ENCODE data around the gene NLRC5. TPM values are rescaled to one million over a fixed set of nuclear protein-coding genes. Genes with fewer than 3 reads are reported as not detected.
"Not testable (repeated sequence)": the region's sequence is repeated elsewhere in the genome, so short reads cannot be mapped to it uniquely, and the experiment has no call there.

Gene NLRC5
- total RNA-seq, 1 experiment from 2014 or later: 29.4 TPM

DNA sequence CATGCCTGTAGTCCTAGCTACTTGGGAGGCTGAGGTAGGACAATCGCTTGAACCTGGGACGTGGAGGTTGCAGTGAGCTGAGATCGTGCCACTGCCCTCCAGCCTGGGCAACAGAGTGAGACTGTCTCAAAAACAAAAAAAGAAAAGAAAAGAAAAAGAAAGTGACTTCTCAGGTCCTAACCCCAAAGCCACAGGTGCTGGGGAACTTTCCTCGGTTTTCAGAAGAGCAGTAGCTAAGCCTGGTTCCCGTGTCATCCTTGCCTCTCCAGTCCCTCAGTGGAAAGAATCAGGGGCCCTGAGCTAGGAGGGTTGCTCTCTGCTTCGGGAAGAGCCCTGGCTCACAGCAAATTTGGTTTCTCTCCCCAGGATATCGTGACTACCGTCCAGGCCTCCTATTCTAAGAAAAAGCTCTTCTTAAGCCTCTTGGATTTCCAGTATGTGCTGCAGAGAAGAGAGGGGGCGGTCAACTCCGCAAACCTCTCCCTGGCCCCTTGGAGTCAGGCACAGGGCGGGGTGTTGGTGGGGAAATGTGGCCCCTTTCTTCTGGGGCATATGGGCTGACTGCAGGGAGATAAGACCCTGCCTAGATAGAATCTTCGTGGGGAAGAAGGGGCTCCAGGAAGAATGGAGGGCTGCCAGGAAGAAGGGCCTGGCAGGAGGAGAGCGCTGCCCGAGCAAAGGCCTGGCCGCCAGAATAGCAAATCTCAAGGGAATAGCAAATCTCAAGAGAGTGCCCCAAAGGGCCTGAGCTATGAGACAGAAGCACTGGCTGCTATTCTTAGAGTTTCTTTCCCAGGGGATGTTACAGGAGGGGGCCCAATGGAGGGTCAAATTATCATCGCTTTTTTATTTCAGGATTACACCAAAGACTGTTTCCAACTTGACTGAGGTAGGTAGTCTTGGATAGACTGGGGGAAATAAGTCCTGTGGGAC is 8.3 kb upstream of the NLRC5 start:
- Histone ChIP-seq H3K27ac (no peak overlapping the region), H3K4me1 (replicated peaks) (peaks cover 11% of the 10 kb centered on the region), H3K9me3 (replicated peaks) (no peaks in the 10 kb centered on the region), H3K36me3 (no peaks in the 10 kb centered on the region), H3K27me3 (replicated peaks) (no peaks in the 10 kb centered on the region), H3K4me3 (no peak overlapping the region)
- DNase-seq (ENCODE audit: low read depth in 1 of 2, low spot score in 2 of 2): no peak

GRCh38 chr16:56981729-56982271 is 7.6 kb upstream of the NLRC5 start:
- H3K4me1 ChIP-seq (replicated peaks): peaks cover 11% of the 10 kb centered on the region
- H3K27me3 ChIP-seq (replicated peaks): no peaks in the 10 kb centered on the region
- no peak for DNase-seq (ENCODE audit: low read depth in 1 of 2, low spot score in 2 of 2)
- no peaks in the 10 kb centered on the region for H3K9me3 ChIP-seq (replicated peaks)
- no peak overlapping the region for H3K4me3 ChIP-seq
- no peak overlapping the region for H3K27ac ChIP-seq
- no peaks in the 10 kb centered on the region for H3K36me3 ChIP-seq

GRCh38 chr16:56982695-56983094 is 6.7 kb upstream of the NLRC5 start:
- Histone ChIP-seq H3K4me3 (no peak overlapping the region), H3K36me3 (no peaks in the 10 kb centered on the region), H3K9me3 (replicated peaks) (no peaks in the 10 kb centered on the region), H3K27ac (no peak overlapping the region), H3K27me3 (replicated peaks) (no peaks in the 10 kb centered on the region), H3K4me1 (replicated peaks) (peaks cover 11% of the 10 kb centered on the region)
- no peak for DNase-seq (ENCODE audit: low read depth in 1 of 2, low spot score in 2 of 2)

DNA sequence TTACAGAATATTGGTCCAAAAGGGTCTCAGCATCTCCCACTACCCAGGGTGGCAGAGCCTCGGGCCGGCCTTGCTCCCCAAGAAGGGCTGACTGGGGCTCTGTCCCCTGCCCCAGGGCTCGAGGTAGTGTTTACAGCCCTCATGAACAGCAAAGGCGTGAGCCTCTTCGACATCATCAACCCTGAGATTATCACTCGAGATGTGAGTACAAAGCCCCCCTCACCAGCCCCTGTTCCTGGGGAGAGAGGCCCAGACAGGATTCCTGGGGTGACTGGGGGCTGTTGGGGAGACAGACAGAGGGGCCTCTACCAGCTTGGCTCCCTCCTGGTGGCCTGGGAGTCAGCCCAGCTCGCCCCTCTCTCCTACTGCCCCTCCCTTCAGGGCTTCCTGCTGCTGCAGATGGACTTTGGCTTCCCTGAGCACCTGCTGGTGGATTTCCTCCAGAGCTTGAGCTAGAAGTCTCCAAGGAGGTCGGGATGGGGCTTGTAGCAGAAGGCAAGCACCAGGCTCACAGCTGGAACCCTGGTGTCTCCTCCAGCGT is 6.1 kb upstream of the NLRC5 start:
- DNase-seq (ENCODE audit: low read depth in 1 of 2, low spot score in 2 of 2): no peak
- H3K36me3 ChIP-seq: no peaks in the 10 kb centered on the region

GRCh38 chr16:56984639-56985038 is 4.7 kb upstream of the NLRC5 start:
- peaks cover 21% of the 10 kb centered on the region for H3K4me1 ChIP-seq (replicated peaks)
- 0 out of 2 replicates have a peak, but pooled peaks cover 3% of the 10 kb centered on the region for H3K36me3 ChIP-seq
- H3K27me3 ChIP-seq (replicated peaks): no peaks in the 10 kb centered on the region
- no peak for DNase-seq (ENCODE audit: low read depth in 1 of 2, low spot score in 2 of 2)
- no peak overlapping the region for H3K4me3 ChIP-seq
- no peaks in the 10 kb centered on the region for H3K9me3 ChIP-seq (replicated peaks)
- no peak overlapping the region for H3K27ac ChIP-seq

More for the DNA sequence above, 6.1 kb upstream of the NLRC5 start:
- peaks cover 11% of the 10 kb centered on the region for H3K4me1 ChIP-seq (replicated peaks)
- no peaks in the 10 kb centered on the region for H3K9me3 ChIP-seq (replicated peaks)
- no peak overlapping the region for H3K27ac ChIP-seq
- no peaks in the 10 kb centered on the region for H3K27me3 ChIP-seq (replicated peaks)
- H3K4me3 ChIP-seq: no peak overlapping the region

DNA sequence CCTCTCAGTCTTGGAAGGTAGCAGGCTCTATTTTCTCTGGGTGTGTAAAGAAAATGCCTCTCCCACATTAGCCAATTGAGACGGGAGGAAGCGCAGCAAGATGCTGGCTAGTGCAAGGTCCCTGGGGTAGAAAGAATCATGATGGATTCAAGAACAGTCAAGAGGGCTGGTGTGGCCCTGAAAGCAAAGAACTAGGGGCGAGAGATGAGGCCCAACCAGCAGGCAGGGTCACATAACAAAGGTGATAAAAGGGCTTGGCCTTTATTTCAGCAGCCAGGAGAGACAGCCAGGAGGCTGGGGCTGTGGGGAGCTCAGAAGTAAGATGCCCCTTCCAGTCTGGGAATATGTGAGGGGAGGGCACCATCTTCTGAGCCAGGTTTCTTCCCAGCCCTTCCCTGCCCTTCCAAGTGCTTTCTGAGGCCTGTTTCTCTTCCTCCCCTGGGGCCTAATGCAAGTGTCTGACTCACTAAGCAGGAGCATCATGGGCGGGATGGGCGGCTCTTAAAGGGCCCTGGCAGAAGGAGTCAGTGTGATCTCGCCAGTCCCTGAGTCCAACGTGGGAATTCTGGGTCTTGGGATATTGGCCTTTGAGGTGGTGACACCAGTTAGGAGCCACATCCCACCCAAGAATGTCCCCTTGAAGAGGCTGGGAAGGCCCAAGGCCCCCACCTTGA is 3.9 kb upstream of the NLRC5 start:
- peak; percentile 73 to 86 for DNase-seq (ENCODE audit: low read depth in 1 of 2, low spot score in 2 of 2)
- Histone ChIP-seq H3K4me3 (no peak overlapping the region), H3K36me3 (0 out of 2 replicates have a peak, but pooled peaks cover 4% of the 10 kb centered on the region), H3K9me3 (replicated peaks) (no peaks in the 10 kb centered on the region), H3K27me3 (replicated peaks) (no peaks in the 10 kb centered on the region), H3K4me1 (replicated peaks) (peaks cover 23% of the 10 kb centered on the region), H3K27ac (peak overlapping the region; percentile 16)

DNA sequence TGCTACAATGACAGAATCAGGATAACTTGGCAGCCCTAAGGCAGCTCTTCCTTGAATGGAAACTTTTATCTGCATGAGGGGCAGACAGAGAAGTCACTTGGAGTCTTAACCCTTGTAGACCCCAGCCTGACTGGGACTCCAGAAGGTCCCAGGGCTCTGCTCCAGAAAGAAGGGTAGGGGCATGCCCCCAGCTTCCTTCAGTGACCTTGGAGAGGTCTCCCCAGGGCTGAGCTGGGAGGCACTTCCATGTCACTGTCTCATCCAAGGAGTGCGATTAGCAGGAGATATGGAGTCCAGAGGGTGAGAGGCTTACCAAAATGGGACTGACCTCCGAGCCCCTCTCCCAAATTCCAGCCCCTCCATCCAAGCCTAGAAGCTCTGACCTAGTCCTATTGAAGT is 3.4 kb upstream of the NLRC5 start:
- DNase-seq (ENCODE audit: low read depth in 1 of 2, low spot score in 2 of 2): no peak
- peaks cover 28% of the 10 kb centered on the region for H3K4me1 ChIP-seq (replicated peaks)
- H3K4me3 ChIP-seq: no peak overlapping the region
- 0 out of 2 replicates have a peak, but pooled peaks cover 8% of the 10 kb centered on the region for H3K36me3 ChIP-seq
- H3K27ac ChIP-seq: peak overlapping the region; percentile 16; the same call in 1 of the 2 replicates
- no peaks in the 10 kb centered on the region for H3K27me3 ChIP-seq (replicated peaks)
- no peaks in the 10 kb centered on the region for H3K9me3 ChIP-seq (replicated peaks)

DNA sequence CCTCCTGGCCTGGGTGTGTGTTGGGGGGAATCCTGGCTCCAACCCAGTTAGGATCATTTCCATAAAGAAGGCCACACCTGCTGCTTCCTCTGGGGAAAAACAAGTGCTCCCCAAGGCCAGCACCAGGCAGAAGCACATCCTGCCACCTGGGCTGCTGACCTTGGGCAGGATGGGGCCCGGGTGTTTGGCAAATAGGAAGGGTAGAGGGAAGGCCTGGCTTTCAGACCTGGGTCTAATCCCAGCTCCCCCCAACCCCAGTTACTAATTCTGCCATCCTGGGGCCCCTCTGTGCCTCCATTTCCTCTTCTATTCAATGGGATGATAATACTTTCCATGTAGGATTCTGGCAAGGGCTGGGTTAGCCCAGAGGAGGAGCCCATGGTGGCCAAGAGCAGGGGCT is 3.0 kb upstream of the NLRC5 start:
- H3K4me1 ChIP-seq (replicated peaks): peaks cover 32% of the 10 kb centered on the region
- no peaks in the 10 kb centered on the region for H3K27me3 ChIP-seq (replicated peaks)
- 0 out of 2 replicates have a peak, but pooled peaks cover 12% of the 10 kb centered on the region for H3K36me3 ChIP-seq
- no peaks in the 10 kb centered on the region for H3K9me3 ChIP-seq (replicated peaks)
- H3K27ac ChIP-seq: no peak overlapping the region
- DNase-seq (ENCODE audit: low read depth in 1 of 2, low spot score in 2 of 2): no peak
- no peak overlapping the region for H3K4me3 ChIP-seq

DNA sequence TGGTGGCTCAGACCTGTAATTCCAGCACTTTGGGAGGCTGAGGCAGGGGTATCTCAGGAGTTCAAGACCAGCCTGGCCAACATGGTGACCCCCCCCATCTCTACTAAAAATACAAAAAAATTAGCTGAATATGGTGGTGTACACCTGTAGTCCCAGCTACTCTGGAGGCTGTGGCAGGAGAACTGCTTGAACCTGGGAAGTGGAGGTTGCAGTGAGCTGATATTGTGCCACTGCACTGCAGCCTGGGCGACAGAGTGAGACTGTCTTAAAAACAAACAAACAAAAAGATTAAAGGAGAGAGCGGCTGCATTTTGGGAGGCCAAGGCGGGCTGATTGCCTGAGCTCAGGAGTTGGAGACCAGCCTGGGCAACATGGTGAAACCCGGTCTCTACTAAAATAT is 2.4 kb upstream of the NLRC5 start:
- H3K27ac ChIP-seq; DNase-seq (ENCODE audit: low read depth in 1 of 2, low spot score in 2 of 2); H3K27me3 ChIP-seq (replicated peaks); H3K4me3 ChIP-seq; H3K9me3 ChIP-seq (replicated peaks): not testable (repeated sequence)
- peaks cover 14% of the 10 kb centered on the region for H3K36me3 ChIP-seq
- peaks cover 38% of the 10 kb centered on the region for H3K4me1 ChIP-seq (replicated peaks)

DNA sequence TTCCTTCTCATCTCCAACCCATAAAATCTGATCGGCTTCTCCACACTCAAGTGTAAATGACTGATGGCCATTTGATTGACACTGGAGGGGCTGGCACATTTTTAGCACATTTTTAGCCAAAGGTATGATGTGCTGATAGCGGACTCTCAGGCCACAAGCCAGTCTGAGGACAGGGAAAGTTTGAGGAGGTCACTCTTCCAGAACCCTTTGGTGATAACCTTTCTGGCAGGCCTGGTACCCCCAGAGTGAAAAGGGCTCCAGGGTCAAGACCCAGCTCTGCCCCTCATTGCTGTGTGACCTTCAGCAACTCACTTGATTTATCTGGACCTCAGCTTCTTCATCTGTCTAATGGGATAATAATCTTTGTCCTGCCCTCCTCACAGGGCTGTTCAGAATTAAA is 1.7 kb upstream of the NLRC5 start:
- Histone ChIP-seq H3K9me3 (replicated peaks) (no peaks in the 10 kb centered on the region), H3K4me3 (no peak overlapping the region), H3K36me3 (peaks cover 19% of the 10 kb centered on the region), H3K27ac (no peak overlapping the region), H3K27me3 (replicated peaks) (no peaks in the 10 kb centered on the region), H3K4me1 (replicated peaks) (peaks cover 41% of the 10 kb centered on the region)
- DNase-seq (ENCODE audit: low read depth in 1 of 2, low spot score in 2 of 2): no peak

- H3K4me1 ChIP-seq (replicated peaks): peaks cover 41% of the 10 kb centered on the region
- no peak for DNase-seq (ENCODE audit: low read depth in 1 of 2, low spot score in 2 of 2)
- H3K27ac ChIP-seq: no peak overlapping the region
- H3K9me3 ChIP-seq (replicated peaks): no peaks in the 10 kb centered on the region
- peak overlapping the region; percentile 67 for H3K4me3 ChIP-seq
- peaks cover 26% of the 10 kb centered on the region for H3K36me3 ChIP-seq
- no peaks in the 10 kb centered on the region for H3K27me3 ChIP-seq (replicated peaks)
Observed at GRCh38 chr16:56988161-56988947, 1.0 kb upstream of the NLRC5 start.

DNA sequence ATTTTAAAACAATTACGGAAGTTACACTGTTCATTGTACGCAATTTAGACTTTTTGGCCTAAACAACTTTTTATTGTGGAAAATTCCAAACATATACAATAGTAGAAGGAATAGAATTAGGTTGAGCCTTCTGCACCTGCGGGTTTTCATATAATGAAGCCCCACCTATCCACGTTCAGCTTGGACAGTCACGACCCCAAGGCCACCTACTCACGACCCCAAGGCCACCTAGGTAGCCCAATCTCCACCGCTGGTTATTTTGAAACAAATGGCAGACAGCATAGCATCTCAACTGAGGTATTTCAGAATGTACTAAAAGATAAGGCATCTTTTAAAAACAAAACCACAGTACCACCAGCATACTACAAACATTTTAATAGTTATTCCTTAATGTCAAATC is 631 bp downstream of the NLRC5 start:
- peak in 1 of 2 experiments; percentile 16 for DNase-seq (ENCODE audit: low read depth in 1 of 2, low spot score in 2 of 2)
- H3K4me3 ChIP-seq: peak overlapping the region; percentile 67
- H3K27me3 ChIP-seq (replicated peaks): no peaks in the 10 kb centered on the region
- H3K4me1 ChIP-seq (replicated peaks): peaks cover 40% of the 10 kb centered on the region
- H3K36me3 ChIP-seq: peaks cover 30% of the 10 kb centered on the region
- peak overlapping the region; percentile 40 for H3K27ac ChIP-seq
- H3K9me3 ChIP-seq (replicated peaks): no peaks in the 10 kb centered on the region
